Endothelial cell of umbilical vein (primary cell): ENCODE measurements around the gene LCE2D. TPM values are rescaled to one million over a fixed set of nuclear protein-coding genes. Genes with fewer than 3 reads are reported as not detected.
A peak's percentile ranks its signal among the peaks of the same experiment; 100 is the strongest.

Experiments
- BruUV-seq: library from RNA; stranded (reverse); fragments of 400-500 nt; replicated peaks from 2 replicates; lab custom pipeline; 2021; lab: Mats Ljungman, UMichigan
- CTCF ChIA-PET: fragments of 300-600, 350-600 bp; sonication (Branson Sonifier 250); formaldehyde crosslinking; loops from one replicate; lab custom pipeline; 2021; ENCODE audit warnings: antibody characterized with exemption, inconsistent platforms; lab: Charles Lee
- POLR2A ChIA-PET: fragments of 300-600, 350-600 bp; sonication (Branson Sonifier 250); formaldehyde crosslinking; loops from one replicate; lab custom pipeline; 2021; ENCODE audit warnings: antibody characterized with exemption, inconsistent platforms; lab: Charles Lee
- DNase-seq: peaks from one replicate; pipeline ENCODE4 v3.0.0-alpha.2; 2011; ENCODE audit warnings: low read depth, low spot score
- FAIRE-seq: peaks from 2 replicates; lab custom pipeline; 2011; peaks lifted over from hg19 to GRCh38; lab: Jason Lieb, UNC
- H2AFZ ChIP-seq: 2 replicates; pipeline ENCODE4 v1.6.0; 2012; ENCODE audit warnings: low read depth, low read length, control low read depth, inconsistent platforms
- H3K27ac ChIP-seq: 2 replicates; pipeline ENCODE4 v1.5.1; 2011; ENCODE audit warnings: low read depth, mild to moderate bottlenecking, control low read depth, low read length, moderate library complexity; ENCODE audit not compliant: insufficient read depth
- H3K27me3 ChIP-seq, 2 experiments: 2 replicates each; pipeline versions ENCODE4 v1.6.0 to v1.6.1; 2011; ENCODE audit warnings: low read length in 2 of 2, mixed read lengths in 1 of 2; ENCODE audit not compliant: control insufficient read depth in 2 of 2, insufficient read depth in 2 of 2
- H3K36me3 ChIP-seq, 2 experiments: 2 replicates in 1 of 2; 3 replicates in 1 of 2; pipeline ENCODE4 v1.5.1; 2011; ENCODE audit warnings: low read length in 2 of 2, mild to moderate bottlenecking in 1 of 2, moderate library complexity in 1 of 2; ENCODE audit not compliant: control insufficient read depth in 2 of 2, insufficient read depth in 2 of 2; ENCODE audit errors: extremely low read depth in 1 of 2
- H3K4me1 ChIP-seq: 3 replicates; pipeline ENCODE4 v1.5.1; 2011; ENCODE audit warnings: mild to moderate bottlenecking, low read length; ENCODE audit not compliant: control insufficient read depth, insufficient read depth; ENCODE audit errors: extremely low read depth
- H3K4me2 ChIP-seq: 2 replicates; pipeline ENCODE4 v1.6.1; 2011; ENCODE audit warnings: low read length, control low read depth, mixed read lengths; ENCODE audit not compliant: insufficient read depth
- H3K4me3 ChIP-seq, 3 experiments: fragments of 200-600 bp in 1 of 3; sonication (generic), shearing (Covaris generic) in 1 of 3; replicated peaks in 1 of 3; 2 replicates each; pipeline ENCODE4 v1.5.1; 2011 to 2016; ENCODE audit warnings: control low read depth in 3 of 3, low read length in 3 of 3, mild to moderate bottlenecking in 2 of 3, inconsistent platforms in 1 of 3, low read depth in 1 of 3, moderate library complexity in 1 of 3; ENCODE audit not compliant: insufficient read depth in 1 of 3
- H3K79me2 ChIP-seq: 2 replicates; pipeline ENCODE4 v1.6.0; 2012; ENCODE audit warnings: low read length, inconsistent platforms; ENCODE audit not compliant: control insufficient read depth, insufficient read depth
- H3K9ac ChIP-seq: replicated peaks from 2 replicates; pipeline ENCODE3; 2011; ENCODE audit warnings: low read length, control low read depth; ENCODE audit not compliant: insufficient read depth; ENCODE audit errors: extremely low read depth
- H3K9me1 ChIP-seq: replicated peaks from 3 replicates; pipeline ENCODE4 v1.6.0; 2011; ENCODE audit warnings: mild to moderate bottlenecking, low read length; ENCODE audit not compliant: control insufficient read depth, insufficient read depth; ENCODE audit errors: extremely low read depth
- H3K9me3 ChIP-seq: replicated peaks from 2 replicates; pipeline ENCODE4 v1.5.1; 2012; ENCODE audit warnings: low read length, inconsistent platforms; ENCODE audit not compliant: control insufficient read depth, insufficient read depth
- H4K20me1 ChIP-seq: replicated peaks from 2 replicates; pipeline ENCODE3; 2011; ENCODE audit warnings: mild to moderate bottlenecking, low read length; ENCODE audit not compliant: control insufficient read depth, insufficient read depth; ENCODE audit errors: extremely low read depth
- EZH2 ChIP-seq: IDR thresholded peaks from 2 replicates; pipeline ENCODE4 v1.6.1; 2012; ENCODE audit warnings: borderline replicate concordance, low read depth, mild to moderate bottlenecking, moderate library complexity, low read length, inconsistent platforms; ENCODE audit not compliant: severe bottlenecking
- FOS ChIP-seq: IDR thresholded peaks from 2 replicates; pipeline ENCODE4 v1.6.1; 2011; ENCODE audit warnings: mild to moderate bottlenecking, low read length, moderate library complexity, borderline replicate concordance; ENCODE audit not compliant: insufficient read depth
- GATA2 ChIP-seq: IDR thresholded peaks from 2 replicates; pipeline ENCODE4 v1.7.0; 2011; ENCODE audit warnings: low read depth, mild to moderate bottlenecking, moderate library complexity, mixed read lengths, low read length; ENCODE audit not compliant: insufficient read length, insufficient read depth
- JUN ChIP-seq: IDR thresholded peaks from 2 replicates; pipeline ENCODE4 v1.6.1; 2011; ENCODE audit warnings: borderline replicate concordance, low read depth; ENCODE audit not compliant: insufficient read length, insufficient read depth
- MAX ChIP-seq: IDR thresholded peaks from 2 replicates; pipeline ENCODE4 v1.6.1; 2011; ENCODE audit not compliant: insufficient read depth, insufficient read length
- MYC ChIP-seq: IDR thresholded peaks from one replicate; pipeline ENCODE4 v1.6.1; 2011; ENCODE audit warnings: mild to moderate bottlenecking, low read depth, low read length
- POLR2A ChIP-seq: IDR thresholded peaks from 2 replicates; pipeline ENCODE4 v1.6.1; 2012; ENCODE audit warnings: low read depth, mild to moderate bottlenecking, control low read depth, low read length
- POLR2AphosphoS5 ChIP-seq: IDR thresholded peaks from 2 replicates; pipeline ENCODE4 v1.6.1; 2012; ENCODE audit warnings: low read depth, mild to moderate bottlenecking, control low read depth, low read length, moderate library complexity; ENCODE audit not compliant: insufficient read depth
- dilution Hi-C: fragments of 300-500 bp; cut with MboI; formaldehyde crosslinking; loops from one replicate; pipeline ENCODE4 v1.15.0; 2019; ENCODE audit warnings: low sequenced_read_pairs; ENCODE audit not compliant: extremely low pct_ligation_motif_present
- intact Hi-C: fragments of 100-400 bp; cut with micrococcal nuclease; formaldehyde crosslinking; loops from one replicate; pipeline ENCODE4 v1.10.0; 2022
- polyA plus RNA-seq, 4 experiments: library from polyadenylated mRNA; depleted of rRNA in 3 of 4; stranded (reverse) in 3 of 4; unstranded in 1 of 4; fragments of >200 nt; gene quantifications; 2 replicates each; pipeline versions ENCODE4 v1.2.1 to v1.2.3, GENCODE V29; 2011 to 2012; ENCODE audit warnings: missing spikeins in 1 of 4
- total RNA-seq: library from RNA; stranded (reverse); gene quantifications from 2 replicates; pipeline ENCODE4 v1.2.3, GENCODE V29; 2021
- TF ChIP-seq, protein P1 (sequence below), 2 donors: IDR thresholded peaks; 1 replicate in 1 of 2; 2 replicates in 1 of 2; pipeline ENCODE4 v1.5.1; 2011; ENCODE audit warnings: low read length in 2 of 2, mild to moderate bottlenecking in 2 of 2, moderate library complexity in 2 of 2, control low read depth in 1 of 2, inconsistent platforms in 1 of 2, low read depth in 1 of 2; ENCODE audit not compliant: insufficient read depth in 1 of 2; ENCODE audit errors: extremely low read depth in 1 of 2

Gene LCE2D
- total and polyA plus RNA-seq, 2 donors (not counting 3 experiments of a cell fraction or from before 2014, with no cell fraction given) = not detected

GRCh38 chr1:152697701-152698600, 34.8 kb downstream of the LCE2D start, which contains the start of gene LCE2A:
LCE2A (plus strand) TSS chr1:152698345; CDS start chr1:152698902, 557 bp downstream.
- Histone ChIP-seq H3K9ac (no peak within 1 kb of the TSS), H3K27me3 (no peaks in the 10 kb centered on the region), H3K79me2 (no peaks in the 10 kb centered on the region), H3K9me3 (no peaks in the 10 kb centered on the region), H3K4me1 (no peaks in the 10 kb centered on the region), H3K9me1 (no peaks in the 10 kb centered on the region), H3K36me3 (no peaks in the 10 kb centered on the region), H4K20me1 (no peaks in the 10 kb centered on the region), H3K4me2 (no peak within 1 kb of the TSS), H2AFZ (no peak within 1 kb of the TSS), H3K27ac (no peak within 1 kb of the TSS), H3K4me3 (no peak within 1 kb of the TSS)
- BruUV-seq = no TSS peak
- peak; percentile 33 for TF ChIP-seq FOS
- TF ChIP-seq POLR2A = no peak
- no peak for TF ChIP-seq POLR2AphosphoS5
- no peak for TF ChIP-seq MYC
- dilution Hi-C loops = no loop called here
- intact Hi-C loops = no loop called here
- ChIA-PET CTCF (no interaction called here), POLR2A (interaction anchor here (0.8 kb wide), 1 partner anchor 173 kb away, joined by 3 read pairs; no protein-coding TSS in a partner anchor)
- FAIRE-seq (no peak), DNase-seq (no peak)

DNA sequence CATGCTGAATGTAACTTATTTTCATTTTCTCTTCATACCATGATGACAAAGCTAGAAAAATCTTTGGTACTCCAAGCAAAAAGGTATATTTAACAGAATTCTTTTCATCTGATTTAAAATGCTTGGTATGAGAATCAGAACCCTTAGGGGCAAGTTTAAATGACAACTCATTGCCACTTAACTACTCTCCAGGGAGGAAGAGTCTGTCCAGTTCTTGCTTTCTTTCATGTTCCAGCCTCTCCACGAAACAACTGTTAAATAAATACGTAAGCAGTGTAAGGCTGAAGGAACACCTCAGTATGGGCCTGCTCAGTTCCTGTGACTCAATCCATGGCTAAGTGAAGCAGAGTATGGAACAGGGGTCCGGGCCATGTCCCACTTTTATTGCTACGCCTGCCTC, 36.6 kb downstream of the LCE2D start:
- no peaks in the 10 kb centered on the region for H3K9me3 ChIP-seq
- H3K36me3 ChIP-seq = no peaks in the 10 kb centered on the region
- POLR2A ChIA-PET = no interaction called here
- H3K79me2 ChIP-seq = no peaks in the 10 kb centered on the region
- H3K9me1 ChIP-seq = no peaks in the 10 kb centered on the region
- intact Hi-C loops = no loop called here
- H3K4me2 ChIP-seq = no peak overlapping the region
- dilution Hi-C loops = no loop called here
- H3K4me3 ChIP-seq = no peak overlapping the region
- no peak overlapping the region for H2AFZ ChIP-seq
- H3K27me3 ChIP-seq = no peaks in the 10 kb centered on the region
- no peak for FAIRE-seq
- DNase-seq = no peak
- H3K4me1 ChIP-seq = no peaks in the 10 kb centered on the region
- no peak overlapping the region for H3K9ac ChIP-seq
- H3K27ac ChIP-seq = no peak overlapping the region
- BruUV-seq = no TSS peak
- CTCF ChIA-PET = no interaction called here
- no peak for TF ChIP-seq POLR2A
- TF ChIP-seq FOS = no peak
- TF ChIP-seq POLR2AphosphoS5 = no peak
- no peak for TF ChIP-seq MYC
- TF ChIP-seq GATA2 = no peak
- no peak for TF ChIP-seq JUN
- TF ChIP-seq, protein P1, sequence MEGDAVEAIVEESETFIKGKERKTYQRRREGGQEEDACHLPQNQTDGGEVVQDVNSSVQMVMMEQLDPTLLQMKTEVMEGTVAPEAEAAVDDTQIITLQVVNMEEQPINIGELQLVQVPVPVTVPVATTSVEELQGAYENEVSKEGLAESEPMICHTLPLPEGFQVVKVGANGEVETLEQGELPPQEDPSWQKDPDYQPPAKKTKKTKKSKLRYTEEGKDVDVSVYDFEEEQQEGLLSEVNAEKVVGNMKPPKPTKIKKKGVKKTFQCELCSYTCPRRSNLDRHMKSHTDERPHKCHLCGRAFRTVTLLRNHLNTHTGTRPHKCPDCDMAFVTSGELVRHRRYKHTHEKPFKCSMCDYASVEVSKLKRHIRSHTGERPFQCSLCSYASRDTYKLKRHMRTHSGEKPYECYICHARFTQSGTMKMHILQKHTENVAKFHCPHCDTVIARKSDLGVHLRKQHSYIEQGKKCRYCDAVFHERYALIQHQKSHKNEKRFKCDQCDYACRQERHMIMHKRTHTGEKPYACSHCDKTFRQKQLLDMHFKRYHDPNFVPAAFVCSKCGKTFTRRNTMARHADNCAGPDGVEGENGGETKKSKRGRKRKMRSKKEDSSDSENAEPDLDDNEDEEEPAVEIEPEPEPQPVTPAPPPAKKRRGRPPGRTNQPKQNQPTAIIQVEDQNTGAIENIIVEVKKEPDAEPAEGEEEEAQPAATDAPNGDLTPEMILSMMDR (IDR thresholded peaks at IDR 0.05; ENCODE audit: extremely low read depth in 1 of 2, insufficient read depth in 1 of 2, low read depth in 1 of 2, low read length in 2 of 2) = no peak
- no peak for TF ChIP-seq EZH2
- TF ChIP-seq MAX = no peak
- H4K20me1 ChIP-seq = no peaks in the 10 kb centered on the region
